ENCODE data around the gene RAB3IL1.

RAB3IL1 gene

DNA sequence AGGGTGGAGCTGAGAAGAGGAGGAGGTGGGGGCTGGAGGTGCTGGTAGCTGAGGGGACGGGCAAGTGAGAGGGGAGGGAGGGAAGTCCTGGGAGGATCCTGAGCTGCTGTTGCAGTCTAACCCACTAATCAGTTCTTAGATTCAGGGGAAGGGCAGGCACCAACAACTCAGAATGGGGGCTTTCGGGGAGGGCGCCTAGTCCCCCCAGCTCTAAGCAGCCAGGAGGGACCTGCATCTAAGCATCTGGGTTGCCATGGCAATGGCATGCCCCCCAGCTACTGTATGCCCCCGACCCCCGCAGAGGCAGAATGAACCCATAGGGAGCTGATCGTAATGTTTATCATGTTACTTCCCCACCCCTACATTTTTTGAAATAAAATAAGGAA lies 50.4 kb downstream of the RAB3IL1 start:
- no peaks in the 10 kb centered on the region for H3K9me3 ChIP-seq (ENCODE audit: control insufficient read depth, low read depth, low read length)
- peaks cover 8% of the 10 kb centered on the region for H3K27me3 ChIP-seq (ENCODE audit: control insufficient read depth, insufficient read depth, low read length)
- H3K36me3 ChIP-seq (ENCODE audit: control insufficient read depth, low read depth, low read length), result peaks cover 34% of the 10 kb centered on the region
- no peak overlapping the region for H3K27ac ChIP-seq (ENCODE audit: low read length)
- no peak overlapping the region for H3K9ac ChIP-seq (ENCODE audit: low read length)
- peaks cover 4% of the 10 kb centered on the region for H3K4me1 ChIP-seq (ENCODE audit: control insufficient read depth, low read depth, low read length)
- no peak overlapping the region for H3K4me3 ChIP-seq (ENCODE audit: low read length)

DNA sequence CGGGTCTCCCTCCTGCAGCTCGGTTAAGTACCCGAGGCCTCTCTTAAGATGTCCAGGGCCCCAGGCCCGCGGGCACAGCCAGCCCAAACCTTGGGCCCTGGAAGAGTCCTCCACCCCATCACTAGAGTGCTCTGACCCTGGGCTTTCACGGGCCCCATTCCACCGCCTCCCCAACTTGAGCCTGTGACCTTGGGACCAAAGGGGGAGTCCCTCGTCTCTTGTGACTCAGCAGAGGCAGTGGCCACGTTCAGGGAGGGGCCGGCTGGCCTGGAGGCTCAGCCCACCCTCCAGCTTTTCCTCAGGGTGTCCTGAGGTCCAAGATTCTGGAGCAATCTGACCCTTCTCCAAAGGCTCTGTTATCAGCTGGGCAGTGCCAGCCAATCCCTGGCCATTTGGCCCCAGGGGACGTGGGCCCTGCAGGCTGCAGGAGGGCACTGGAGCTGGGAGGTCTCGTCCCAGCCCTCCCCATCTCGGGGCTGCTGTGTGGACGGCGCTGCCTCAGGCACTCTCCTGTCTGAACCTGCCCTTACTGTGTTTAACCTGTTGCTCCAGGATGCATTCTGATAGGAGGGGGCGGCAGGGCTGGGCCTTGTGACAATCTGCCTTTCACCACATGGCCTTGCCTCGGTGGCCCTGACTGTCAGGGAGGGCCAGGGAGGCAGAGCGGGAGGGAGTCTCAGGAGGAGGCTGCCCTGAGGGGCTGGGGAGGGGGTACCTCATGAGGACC lies 51.0 kb downstream of the RAB3IL1 start:
- H3K27ac ChIP-seq (ENCODE audit: low read length), result no peak overlapping the region
- H3K9me3 ChIP-seq (ENCODE audit: control insufficient read depth, low read depth, low read length), result no peaks in the 10 kb centered on the region
- H3K4me3 ChIP-seq (ENCODE audit: low read length), result no peak overlapping the region
- peaks cover 2% of the 10 kb centered on the region for H3K4me1 ChIP-seq (ENCODE audit: control insufficient read depth, low read depth, low read length)
- no peak overlapping the region for H3K9ac ChIP-seq (ENCODE audit: low read length)
- peaks cover 3% of the 10 kb centered on the region for H3K27me3 ChIP-seq (ENCODE audit: control insufficient read depth, insufficient read depth, low read length)
- peaks cover 37% of the 10 kb centered on the region for H3K36me3 ChIP-seq (ENCODE audit: control insufficient read depth, low read depth, low read length)

DNA sequence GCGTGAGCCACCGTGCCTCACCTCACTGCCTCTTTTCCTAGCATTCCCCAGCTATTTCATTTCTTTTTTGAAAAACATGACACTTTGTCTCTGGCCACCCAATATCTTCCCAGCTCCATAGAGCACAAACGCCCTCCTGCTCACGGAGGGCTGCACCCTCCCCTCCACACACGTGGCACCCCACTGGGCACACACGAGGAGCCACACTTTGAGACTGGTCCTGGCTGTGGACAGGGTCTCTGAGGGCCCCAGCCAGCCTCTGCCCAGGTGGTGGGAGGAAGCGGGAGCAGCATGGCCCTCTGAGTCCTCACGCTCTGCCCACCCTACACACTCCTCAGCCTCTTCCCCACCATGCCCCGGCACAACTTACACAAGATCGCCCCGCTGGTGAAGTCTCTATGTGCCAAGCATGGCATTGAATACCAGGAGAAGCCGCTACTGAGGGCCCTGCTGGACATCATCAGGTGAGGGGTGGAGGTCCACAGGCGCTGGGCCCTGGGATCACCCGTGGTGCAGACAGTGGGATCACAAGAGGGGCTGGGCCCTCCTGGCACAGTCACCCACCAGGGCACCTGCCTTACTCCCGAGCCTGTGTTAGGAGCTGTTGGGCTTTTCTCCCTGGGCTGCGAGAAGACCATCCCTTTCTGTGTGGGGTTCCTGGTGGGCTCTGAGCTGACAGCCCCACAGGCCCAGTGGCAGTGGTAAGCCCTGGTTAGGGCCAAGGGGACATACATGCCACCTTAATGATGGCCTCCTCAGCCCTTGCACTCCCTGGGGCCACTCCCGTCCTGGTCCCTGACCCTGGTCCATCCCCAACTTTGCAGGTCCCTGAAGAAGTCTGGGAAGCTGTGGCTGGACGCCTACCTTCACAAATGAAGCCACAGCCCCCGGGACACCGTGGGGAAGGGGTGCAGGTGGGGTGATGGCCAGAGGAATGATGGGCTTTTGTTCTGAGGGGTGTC lies 52.3 kb downstream of the RAB3IL1 start:
- no peaks in the 10 kb centered on the region for H3K27me3 ChIP-seq (ENCODE audit: control insufficient read depth, insufficient read depth, low read length)
- no peak overlapping the region for H3K4me3 ChIP-seq (ENCODE audit: low read length)
- peaks cover 45% of the 10 kb centered on the region for H3K36me3 ChIP-seq (ENCODE audit: control insufficient read depth, low read depth, low read length)
- H3K9me3 ChIP-seq (ENCODE audit: control insufficient read depth, low read depth, low read length), result no peaks in the 10 kb centered on the region
- no peaks in the 10 kb centered on the region for H3K4me1 ChIP-seq (ENCODE audit: control insufficient read depth, low read depth, low read length)
- no peak overlapping the region for H3K27ac ChIP-seq (ENCODE audit: low read length)
- H3K9ac ChIP-seq (ENCODE audit: low read length), result no peak overlapping the region

- Histone ChIP-seq H3K9ac (ENCODE audit: low read length) (no peak overlapping the region), H3K27me3 (ENCODE audit: control insufficient read depth, insufficient read depth, low read length) (no peaks in the 10 kb centered on the region), H3K9me3 (ENCODE audit: control insufficient read depth, low read depth, low read length) (no peaks in the 10 kb centered on the region), H3K36me3 (ENCODE audit: control insufficient read depth, low read depth, low read length) (peaks cover 60% of the 10 kb centered on the region), H3K4me1 (ENCODE audit: control insufficient read depth, low read depth, low read length) (no peaks in the 10 kb centered on the region), H3K27ac (ENCODE audit: low read length) (no peak overlapping the region), H3K4me3 (ENCODE audit: low read length) (no peak overlapping the region)
These were observed 53.8 kb downstream of the RAB3IL1 start for GRCh38 chr11:61863548-61864081.

- Histone ChIP-seq H3K4me1 (ENCODE audit: control insufficient read depth, low read depth, low read length) (no peaks in the 10 kb centered on the region), H3K36me3 (ENCODE audit: control insufficient read depth, low read depth, low read length) (peaks cover 61% of the 10 kb centered on the region), H3K27me3 (ENCODE audit: control insufficient read depth, insufficient read depth, low read length) (no peaks in the 10 kb centered on the region), H3K27ac (ENCODE audit: low read length) (no peak overlapping the region), H3K4me3 (ENCODE audit: low read length) (no peak overlapping the region), H3K9ac (ENCODE audit: low read length) (no peak overlapping the region), H3K9me3 (ENCODE audit: control insufficient read depth, low read depth, low read length) (no peaks in the 10 kb centered on the region)
These were observed 54.4 kb downstream of the RAB3IL1 start for GRCh38 chr11:61862714-61863547.

DNA sequence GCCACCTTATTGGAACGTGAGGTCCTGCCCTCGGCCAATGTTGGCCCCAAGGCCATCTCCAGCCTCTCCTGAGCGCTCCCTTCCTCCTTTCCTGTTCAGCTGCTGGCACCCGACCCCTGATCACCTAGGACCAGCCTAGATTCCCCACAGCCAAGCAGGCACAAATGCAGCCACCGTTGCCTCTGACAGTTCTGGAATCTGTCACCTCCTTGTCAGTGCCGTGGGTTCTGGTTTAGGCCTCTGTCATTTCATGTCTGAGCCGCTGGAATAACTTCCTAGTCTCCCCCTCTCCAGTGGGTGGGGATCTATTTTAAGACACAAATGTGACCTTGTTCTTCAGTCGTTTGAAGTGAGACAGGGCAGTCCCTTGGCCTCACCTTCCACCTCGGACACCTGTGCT lies 55.7 kb downstream of the RAB3IL1 start:
- Histone ChIP-seq H3K36me3 (ENCODE audit: control insufficient read depth, low read depth, low read length) (peaks cover 74% of the 10 kb centered on the region), H3K27ac (ENCODE audit: low read length) (no peak overlapping the region), H3K9me3 (ENCODE audit: control insufficient read depth, low read depth, low read length) (no peaks in the 10 kb centered on the region), H3K27me3 (ENCODE audit: control insufficient read depth, insufficient read depth, low read length) (no peaks in the 10 kb centered on the region), H3K4me1 (ENCODE audit: control insufficient read depth, low read depth, low read length) (no peaks in the 10 kb centered on the region), H3K9ac (ENCODE audit: low read length) (no peak overlapping the region), H3K4me3 (ENCODE audit: low read length) (no peak overlapping the region)

- H3K4me1 ChIP-seq (ENCODE audit: control insufficient read depth, low read depth, low read length), result no peaks in the 10 kb centered on the region
- no peaks in the 10 kb centered on the region for H3K9me3 ChIP-seq (ENCODE audit: control insufficient read depth, low read depth, low read length)
- no peaks in the 10 kb centered on the region for H3K27me3 ChIP-seq (ENCODE audit: control insufficient read depth, insufficient read depth, low read length)
- no peak overlapping the region for H3K9ac ChIP-seq (ENCODE audit: low read length)
- H3K36me3 ChIP-seq (ENCODE audit: control insufficient read depth, low read depth, low read length), result peaks cover 76% of the 10 kb centered on the region
- H3K27ac ChIP-seq (ENCODE audit: low read length), result no peak overlapping the region
- H3K4me3 ChIP-seq (ENCODE audit: low read length), result no peak overlapping the region
These were observed 57.1 kb downstream of the RAB3IL1 start for GRCh38 chr11:61860054-61860903.

DNA sequence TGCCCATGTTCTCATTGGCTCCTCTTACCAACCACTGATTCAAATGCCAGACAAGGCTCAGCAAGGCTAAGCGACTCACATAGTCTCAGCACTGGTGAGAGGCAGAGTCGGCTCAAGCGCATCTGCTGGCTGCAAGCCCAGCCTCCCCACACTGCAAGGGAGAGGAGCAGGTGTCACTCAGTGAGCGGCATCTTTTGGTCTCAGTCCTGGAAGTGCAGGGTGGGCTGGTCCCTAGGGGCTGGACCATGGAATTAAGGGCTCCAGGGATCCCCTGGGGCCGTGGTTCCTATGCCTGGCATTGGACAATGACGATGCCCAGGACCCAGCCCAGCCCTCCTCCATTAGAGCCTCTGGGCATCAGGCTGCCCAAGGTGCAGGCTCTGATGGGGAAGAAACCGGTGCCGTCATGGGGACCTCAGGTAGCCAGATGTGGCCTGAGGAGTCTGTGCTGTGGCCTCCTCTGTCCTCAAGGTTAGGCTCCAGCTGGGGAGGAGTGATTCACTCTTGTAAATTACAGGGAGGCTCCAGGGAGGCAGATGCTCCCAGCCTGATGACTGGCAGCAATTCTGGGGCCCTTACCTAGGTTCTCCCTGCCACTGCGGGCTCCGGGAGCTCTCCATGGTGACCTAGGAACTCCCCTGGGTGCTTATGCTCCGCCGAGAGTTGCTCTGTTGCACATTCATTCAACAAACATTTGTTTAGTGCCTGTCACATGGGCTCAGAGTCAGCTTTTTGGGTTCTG lies 61.3 kb downstream of the RAB3IL1 start:
- Histone ChIP-seq H3K36me3 (ENCODE audit: control insufficient read depth, low read depth, low read length) (peaks cover 84% of the 10 kb centered on the region), H3K9ac (ENCODE audit: low read length) (no peak overlapping the region), H3K27me3 (ENCODE audit: control insufficient read depth, insufficient read depth, low read length) (no peaks in the 10 kb centered on the region), H3K9me3 (ENCODE audit: control insufficient read depth, low read depth, low read length) (no peaks in the 10 kb centered on the region), H3K4me1 (ENCODE audit: control insufficient read depth, low read depth, low read length) (no peaks in the 10 kb centered on the region), H3K4me3 (ENCODE audit: low read length) (no peak overlapping the region), H3K27ac (ENCODE audit: low read length) (no peak overlapping the region)

- Histone ChIP-seq H3K4me1 (ENCODE audit: control insufficient read depth, low read depth, low read length) (no peaks in the 10 kb centered on the region), H3K9ac (ENCODE audit: low read length) (no peak overlapping the region), H3K4me3 (ENCODE audit: low read length) (no peak overlapping the region), H3K27me3 (ENCODE audit: control insufficient read depth, insufficient read depth, low read length) (no peaks in the 10 kb centered on the region), H3K9me3 (ENCODE audit: control insufficient read depth, low read depth, low read length) (no peaks in the 10 kb centered on the region), H3K27ac (ENCODE audit: low read length) (no peak overlapping the region), H3K36me3 (ENCODE audit: control insufficient read depth, low read depth, low read length) (peaks cover 88% of the 10 kb centered on the region)
These were observed 62.2 kb downstream of the RAB3IL1 start for GRCh38 chr11:61854966-61855714.

Measured in iPS-18a (cell line).